GM11168 (cell line): ENCODE results near the gene PRMT9.

Experiments used
- in situ Hi-C: fragments of 300-500 bp; cut with MboI; formaldehyde crosslinking; loops from one replicate; pipeline ENCODE4 v1.12.0; 2022; ENCODE audit warnings: low sequenced_read_pairs; ENCODE audit not compliant: unreplicated experiment

The PRMT9 gene

GRCh38 chr4:147682755-147683154 is 1.2 kb downstream of the PRMT9 start:
- in situ Hi-C loops = no loop called here

GRCh38 chr4:147678796-147679549 is 5.0 kb downstream of the PRMT9 start:
- in situ Hi-C loops = no loop called here

GRCh38 chr4:147678106-147678505 is 5.9 kb downstream of the PRMT9 start:
- in situ Hi-C loops = no loop called here

- in situ Hi-C loops = no loop called here
Measured at GRCh38 chr4:147674496-147674895, 9.5 kb downstream of the PRMT9 start.

- in situ Hi-C loops = no loop called here
Measured at GRCh38 chr4:147674073-147674472, 9.9 kb downstream of the PRMT9 start.

- in situ Hi-C loops = no loop called here
Measured at GRCh38 chr4:147658501-147658900, 25.5 kb downstream of the PRMT9 start.

- in situ Hi-C loops = no loop called here
Measured at GRCh38 chr4:147655639-147656038, 28.3 kb downstream of the PRMT9 start.

- in situ Hi-C loops = no loop called here
Measured at GRCh38 chr4:147651563-147651962, 32.4 kb downstream of the PRMT9 start.

GRCh38 chr4:147648656-147649055 is 35.3 kb downstream of the PRMT9 start:
- in situ Hi-C loops = no loop called here

GRCh38 chr4:147645099-147645498 is 38.9 kb downstream of the PRMT9 start:
- in situ Hi-C loops = no loop called here

- in situ Hi-C loops = no loop called here
Measured at GRCh38 chr4:147644471-147644870, 39.5 kb downstream of the PRMT9 start.

- in situ Hi-C loops = no loop called here
Measured at GRCh38 chr4:147643616-147644015, 40.3 kb downstream of the PRMT9 start.

GRCh38 chr4:147640331-147640730 is 43.6 kb downstream of the PRMT9 start:
- in situ Hi-C loops = no loop called here

- in situ Hi-C loops = no loop called here
Measured at GRCh38 chr4:147639388-147639787, 44.6 kb downstream of the PRMT9 start.

- in situ Hi-C loops = no loop called here
Measured at GRCh38 chr4:147638942-147639341, 45.0 kb downstream of the PRMT9 start.

- in situ Hi-C loops = no loop called here
Measured at GRCh38 chr4:147638365-147638764, 45.6 kb downstream of the PRMT9 start.

- in situ Hi-C loops = no loop called here
Measured at GRCh38 chr4:147635348-147635747, 48.6 kb downstream of the PRMT9 start.

- in situ Hi-C loops = no loop called here
Measured at GRCh38 chr4:147633643-147634042, 50.3 kb downstream of the PRMT9 start.

GRCh38 chr4:147633113-147633512 is 50.9 kb downstream of the PRMT9 start:
- in situ Hi-C loops = no loop called here

- in situ Hi-C loops = no loop called here
Measured at GRCh38 chr4:147629783-147630730, 53.9 kb downstream of the PRMT9 start.

- in situ Hi-C loops = no loop called here
Measured at GRCh38 chr4:147628415-147628814, 55.5 kb downstream of the PRMT9 start.
